SU-DHL-6 (cell line): ENCODE results near the gene CCNJ.

Experiments used
- CTCF ChIP-seq: fragments of 200-600 bp; sonication (generic); IDR thresholded peaks from one replicate; pipeline ENCODE4 v1.5.1; 2017; ENCODE audit warnings: antibody characterized with exemption, mild to moderate bottlenecking, low read length, moderate library complexity; ENCODE audit not compliant: insufficient read depth, poor library complexity, severe bottlenecking
- EZH2phosphoT487 ChIP-seq: fragments of 200-600 bp; sonication (generic), shearing (Covaris generic); conservative IDR thresholded peaks from 2 replicates; pipeline ENCODE4 v1.6.1; 2018; ENCODE audit warnings: mild to moderate bottlenecking, antibody characterized with exemption, low read length, moderate library complexity, mixed read lengths

GRCh38 chr10:96014473-96015102 is 28.8 kb upstream of the CCNJ start:
- TF ChIP-seq CTCF = no peak
- no peak for TF ChIP-seq EZH2phosphoT487
